ENCODE results near the gene TXNDC8.

TXNDC8 gene

GRCh38 chr9:110334183-110334582 lies 3.5 kb downstream of the TXNDC8 start:
- no peaks in the 10 kb centered on the region for H3K4me1 ChIP-seq (ENCODE audit: control insufficient read depth, low read length)

DNA sequence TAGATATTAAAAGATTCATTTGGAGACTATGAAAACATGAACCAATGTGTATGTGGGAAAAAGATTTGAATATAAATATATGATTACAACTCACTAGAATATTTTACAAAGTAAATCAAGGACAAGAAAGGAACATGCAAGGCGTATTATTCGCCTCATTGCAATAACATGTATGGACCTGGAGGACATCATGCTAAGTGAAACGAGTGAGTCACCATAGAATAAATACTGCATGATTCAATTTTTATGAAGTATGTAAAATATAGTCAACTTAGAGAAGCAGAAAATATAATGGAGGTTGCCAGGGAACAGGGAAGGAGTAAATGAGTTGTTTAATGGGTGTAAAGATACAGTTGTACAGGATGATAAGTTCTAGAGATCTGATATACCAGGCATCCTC lies 4.9 kb downstream of the TXNDC8 start:
- no peaks in the 10 kb centered on the region for H3K9me3 ChIP-seq (ENCODE audit: control insufficient read depth, insufficient read depth, low read length)
- no peaks in the 10 kb centered on the region for H3K4me1 ChIP-seq (ENCODE audit: control insufficient read depth, low read length)
- H3K27me3 ChIP-seq (ENCODE audit: control insufficient read depth, low read length): no peaks in the 10 kb centered on the region
- H3K79me2 ChIP-seq (ENCODE audit: control insufficient read depth, low read length): no peaks in the 10 kb centered on the region
- no peaks in the 10 kb centered on the region for H3F3A ChIP-seq (ENCODE audit: control insufficient read depth, insufficient read depth)
- H3K4me2 ChIP-seq (ENCODE audit: low read length): no peak overlapping the region
- H3K36me3 ChIP-seq (ENCODE audit: control insufficient read depth, low read length): no peaks in the 10 kb centered on the region
- TF ChIP-seq CTCF (IDR thresholded peaks at IDR 0.05; ENCODE audit: low read depth, low read length, poor library complexity, severe bottlenecking): no peak
- no peak for TF ChIP-seq EZH2phosphoT487 (IDR thresholded peaks at IDR 0.05; ENCODE audit: borderline replicate concordance, low read length)
- no peaks in the 10 kb centered on the region for H4K20me1 ChIP-seq (ENCODE audit: control insufficient read depth, insufficient read depth, low read depth, low read length)
- H3K27ac ChIP-seq (ENCODE audit: low read depth, low read length): no peak overlapping the region
- H3K4me3 ChIP-seq (ENCODE audit: low read length): no peak overlapping the region
- H3K9me2 ChIP-seq (replicated peaks; ENCODE audit: control insufficient read depth, low read length): no peaks in the 10 kb centered on the region

More at GRCh38 chr9:110334183-110334582, 3.5 kb downstream of the TXNDC8 start:
- Histone ChIP-seq H3F3A (ENCODE audit: control insufficient read depth, insufficient read depth) (no peaks in the 10 kb centered on the region), H3K27ac (ENCODE audit: low read depth, low read length) (no peak overlapping the region), H3K9me3 (ENCODE audit: control insufficient read depth, insufficient read depth, low read length) (no peaks in the 10 kb centered on the region), H3K9me2 (replicated peaks; ENCODE audit: control insufficient read depth, low read length) (no peaks in the 10 kb centered on the region), H4K20me1 (ENCODE audit: control insufficient read depth, insufficient read depth, low read depth, low read length) (no peaks in the 10 kb centered on the region), H3K27me3 (ENCODE audit: control insufficient read depth, low read length) (no peaks in the 10 kb centered on the region), H3K4me2 (ENCODE audit: low read length) (no peak overlapping the region), H3K36me3 (ENCODE audit: control insufficient read depth, low read length) (no peaks in the 10 kb centered on the region), H3K79me2 (ENCODE audit: control insufficient read depth, low read length) (no peaks in the 10 kb centered on the region), H3K4me3 (ENCODE audit: low read length) (no peak overlapping the region)
- no peak for TF ChIP-seq CTCF (IDR thresholded peaks at IDR 0.05; ENCODE audit: low read depth, low read length, poor library complexity, severe bottlenecking)
- no peak for TF ChIP-seq EZH2phosphoT487 (IDR thresholded peaks at IDR 0.05; ENCODE audit: borderline replicate concordance, low read length)

GRCh38 chr9:110330484-110331105 lies 7.1 kb downstream of the TXNDC8 start:
- Histone ChIP-seq H3K9me2 (replicated peaks; ENCODE audit: control insufficient read depth, low read length) (no peaks in the 10 kb centered on the region), H3K4me1 (ENCODE audit: control insufficient read depth, low read length) (no peaks in the 10 kb centered on the region), H3K36me3 (ENCODE audit: control insufficient read depth, low read length) (no peaks in the 10 kb centered on the region), H3K79me2 (ENCODE audit: control insufficient read depth, low read length) (no peaks in the 10 kb centered on the region), H3K4me3 (ENCODE audit: low read length) (no peak overlapping the region), H3F3A (ENCODE audit: control insufficient read depth, insufficient read depth) (no peaks in the 10 kb centered on the region), H3K27ac (ENCODE audit: low read depth, low read length) (no peak overlapping the region), H4K20me1 (ENCODE audit: control insufficient read depth, insufficient read depth, low read depth, low read length) (no peaks in the 10 kb centered on the region), H3K9me3 (ENCODE audit: control insufficient read depth, insufficient read depth, low read length) (no peaks in the 10 kb centered on the region), H3K4me2 (ENCODE audit: low read length) (no peak overlapping the region), H3K27me3 (ENCODE audit: control insufficient read depth, low read length) (no peaks in the 10 kb centered on the region)
- TF ChIP-seq EZH2phosphoT487 (IDR thresholded peaks at IDR 0.05; ENCODE audit: borderline replicate concordance, low read length) (no peak), CTCF (IDR thresholded peaks at IDR 0.05; ENCODE audit: low read depth, low read length, poor library complexity, severe bottlenecking) (no peak)
